ENCODE results near the gene FAM240B. TPM values are rescaled to one million over a fixed set of nuclear protein-coding genes. Genes with fewer than 3 reads are reported as not detected.

FAM240B gene
- total RNA-seq, 4 donors from 2014 or later: not detected

GRCh38 chr9:38689678-38690077 lies 30.3 kb downstream of the FAM240B start:
- H3K9me3 ChIP-seq: no peaks in the 10 kb centered on the region
- DNase-seq: no peak
- no peaks in the 10 kb centered on the region for H3K27me3 ChIP-seq
- no peak overlapping the region for H3K4me3 ChIP-seq
- H3K36me3 ChIP-seq: no peaks in the 10 kb centered on the region
- intact Hi-C loops (cut with DNase I): no loop called here
- no peak overlapping the region for H3K27ac ChIP-seq
- TF ChIP-seq CTCF (IDR thresholded peaks at IDR 0.05) (no peak), POLR2A (IDR thresholded peaks at IDR 0.05) (no peak)
- WGBS, 2 donors: 40 to 46% methylated on average over 5 of the region's 5 CpGs
- peaks cover 0 to 18% (median 7%) of the 10 kb centered on the region in 3 donors for H3K4me1 ChIP-seq

- intact Hi-C loops (cut with DNase I): no loop called here
- 50 to 63% methylated on average over 4 to 8 of the region's 8 CpGs for WGBS, 2 donors
- Histone ChIP-seq H3K27ac (no peak overlapping the region), H3K4me3 (peak overlapping the region in 3 of 4 donors; percentile 14 to 53 (median 22)), H3K36me3 (no peaks in the 10 kb centered on the region), H3K4me1 (peaks cover 0 to 18% (median 7%) of the 10 kb centered on the region in 3 donors), H3K27me3 (no peaks in the 10 kb centered on the region), H3K9me3 (no peaks in the 10 kb centered on the region)
- no peak for DNase-seq
- TF ChIP-seq POLR2A (IDR thresholded peaks at IDR 0.05) (no peak), CTCF (IDR thresholded peaks at IDR 0.05) (no peak)
Measured at GRCh38 chr9:38687992-38688391, 31.9 kb downstream of the FAM240B start.

GRCh38 chr9:38687389-38687842 lies 32.5 kb downstream of the FAM240B start:
- intact Hi-C loops (cut with DNase I): no loop called here
- Histone ChIP-seq H3K9me3 (no peaks in the 10 kb centered on the region), H3K4me3 (peak overlapping the region; percentile 14 to 53 (median 22)), H3K27ac (no peak overlapping the region), H3K4me1 (peaks cover 0 to 18% (median 7%) of the 10 kb centered on the region in 3 donors), H3K36me3 (no peaks in the 10 kb centered on the region), H3K27me3 (no peaks in the 10 kb centered on the region)
- no peak for TF ChIP-seq POLR2A (IDR thresholded peaks at IDR 0.05)
- TF ChIP-seq CTCF (IDR thresholded peaks at IDR 0.05): no peak
- DNase-seq: no peak
- 22 to 24% methylated on average over 10 to 14 of the region's 21 CpGs for WGBS, 2 donors

- peak overlapping the region in 3 of 4 donors; percentile 14 to 53 (median 22) for H3K4me3 ChIP-seq
- DNase-seq: no peak
- WGBS, 2 donors: 41 to 61% methylated on average over 8 to 10 of the region's 10 CpGs
Measured at GRCh38 chr9:38686933-38687332, 33.0 kb downstream of the FAM240B start.

GRCh38 chr9:38685535-38685934 lies 34.4 kb downstream of the FAM240B start:
- WGBS, 2 donors: 75 to 89% methylated on average over 2 of the region's 2 CpGs
- no peak overlapping the region for H3K27ac ChIP-seq
- intact Hi-C loops (cut with DNase I): no loop called here

More at GRCh38 chr9:38686933-38687332, 33.0 kb downstream of the FAM240B start:
- no peak for TF ChIP-seq CTCF (IDR thresholded peaks at IDR 0.05)
- no peak for TF ChIP-seq POLR2A (IDR thresholded peaks at IDR 0.05)
- Histone ChIP-seq H3K36me3 (no peaks in the 10 kb centered on the region), H3K9me3 (no peaks in the 10 kb centered on the region), H3K4me1 (peaks cover 0 to 18% (median 7%) of the 10 kb centered on the region in 3 donors), H3K27ac (no peak overlapping the region), H3K27me3 (no peaks in the 10 kb centered on the region)
- intact Hi-C loops (cut with DNase I): no loop called here

More at GRCh38 chr9:38685535-38685934, 34.4 kb downstream of the FAM240B start:
- DNase-seq: no peak
- Histone ChIP-seq H3K27me3 (no peaks in the 10 kb centered on the region), H3K4me3 (no peak overlapping the region), H3K36me3 (no peaks in the 10 kb centered on the region), H3K9me3 (no peaks in the 10 kb centered on the region), H3K4me1 (peaks cover 0 to 18% (median 7%) of the 10 kb centered on the region in 3 donors)
- TF ChIP-seq POLR2A (IDR thresholded peaks at IDR 0.05) (no peak), CTCF (IDR thresholded peaks at IDR 0.05) (no peak)
